HepG2 (cell line): Measurements from ENCODE around the gene KAT2A. TPM values are rescaled to one million over a fixed set of nuclear protein-coding genes. Genes with fewer than 3 reads are reported as not detected.

Experiments
- AFF4 ChIP-seq: sonication (generic); formaldehyde crosslinking; IDR thresholded peaks from 2 replicates; pipeline ENCODE4 v1.4.0; 2020; ENCODE audit warnings: missing genetic modification reagents
- HDAC6 ChIP-seq: fragments of 200-600 bp; sonication (generic); IDR thresholded peaks from 2 replicates; pipeline ENCODE4 v1.7.0; 2017; ENCODE audit warnings: mild to moderate bottlenecking, antibody characterized with exemption, low read length, low read depth
- HMG20B ChIP-seq: conservative IDR thresholded peaks from 2 replicates; pipeline ENCODE4 v1.6.1; 2016; ENCODE audit warnings: missing genetic modification reagents, missing compliant biosample characterization
- MAX ChIP-seq: IDR thresholded peaks from 2 replicates; pipeline ENCODE4 v1.6.1; 2012; ENCODE audit warnings: inconsistent platforms
- PBX3 ChIP-seq: sonication (generic); formaldehyde crosslinking; IDR thresholded peaks from 2 replicates; pipeline ENCODE4 v1.8.1; 2023; ENCODE audit warnings: missing genetic modification reagents, inconsistent platforms, borderline replicate concordance
- RBAK ChIP-seq: sonication (generic); formaldehyde crosslinking; IDR thresholded peaks from 2 replicates; pipeline ENCODE4 v1.5.1; 2020; ENCODE audit warnings: mild to moderate bottlenecking, missing genetic modification reagents
- SAFB2 ChIP-seq: sonication (generic); formaldehyde crosslinking; IDR thresholded peaks from 2 replicates; pipeline ENCODE4 v1.5.1; 2020; ENCODE audit warnings: missing genetic modification reagents, low read depth, mild to moderate bottlenecking, borderline replicate concordance
- ZNF234 ChIP-seq: sonication (generic); formaldehyde crosslinking; conservative IDR thresholded peaks from 2 replicates; pipeline ENCODE4 v1.5.1; 2020; ENCODE audit warnings: mild to moderate bottlenecking, missing genetic modification reagents
- ZNF598 ChIP-seq: sonication (generic); formaldehyde crosslinking; IDR thresholded peaks from 2 replicates; pipeline ENCODE4 v1.5.1; 2020; ENCODE audit warnings: mild to moderate bottlenecking, missing genetic modification reagents, borderline replicate concordance
- ZSCAN29 ChIP-seq: sonication (generic); formaldehyde crosslinking; conservative IDR thresholded peaks from 2 replicates; pipeline ENCODE4 v1.4.0; 2020; ENCODE audit warnings: mild to moderate bottlenecking, missing genetic modification reagents
- polyA plus RNA-seq, 8 experiments: library from polyadenylated mRNA; depleted of rRNA in 3 of 8; stranded (reverse) in 7 of 8; unstranded in 1 of 8; fragments of >200 nt; fragmentation: Illumina TruSeq in 4 of 8; extraction: Trizol in 4 of 8; gene quantifications; 2 replicates each; pipeline versions ENCODE4 v1.2.1 to v1.2.3, GENCODE V29; 2011 to 2016; ENCODE audit warnings: low read depth in 4 of 8, missing spikeins in 1 of 8, mixed read lengths in 1 of 8; ENCODE audit not compliant: insufficient read depth in 1 of 8
- total RNA-seq, 5 experiments: library from RNA; depleted of rRNA; stranded (reverse); fragments of >200 nt; fragmentation: Illumina TruSeq; extraction: Trizol; gene quantifications; 2 replicates each; pipeline ENCODE4 v1.2.3, GENCODE V29; 2016; ENCODE audit warnings: low read depth in 1 of 5
- TF ChIP-seq, protein P1 (sequence below): sonication (generic); formaldehyde crosslinking; IDR thresholded peaks from 2 replicates; pipeline ENCODE4 v1.5.0; 2020; ENCODE audit warnings: mild to moderate bottlenecking, missing genetic modification reagents
- TF ChIP-seq, protein P2 (sequence below): sonication (generic); formaldehyde crosslinking; IDR thresholded peaks from 2 replicates; pipeline ENCODE4 v1.4.0; 2020; ENCODE audit warnings: missing genetic modification reagents
- TF ChIP-seq, protein P3 (sequence below): sonication (generic); formaldehyde crosslinking; IDR thresholded peaks from 2 replicates; pipeline ENCODE4 v1.5.1; 2020; ENCODE audit warnings: mild to moderate bottlenecking, missing genetic modification reagents

Gene KAT2A
- total and polyA plus RNA-seq, 2 of the 13 experiments (the other 11 are each of a cell fraction or from before 2014, with no cell fraction given): 29.1 to 90.4 TPM

GRCh38 chr17:42135664-42136653 lies 14.8 kb upstream of the KAT2A start (continued):
- no peak for TF ChIP-seq PBX3 (CRISPR knock-in tag)
- TF ChIP-seq SAFB2 (CRISPR knock-in tag): no peak
- 0 out of 2 replicates have a peak, but pooled peaks have one; percentile 39 for TF ChIP-seq HMG20B (CRISPR knock-in tag)
- TF ChIP-seq RBAK (CRISPR knock-in tag): no peak
- TF ChIP-seq, protein P1, sequence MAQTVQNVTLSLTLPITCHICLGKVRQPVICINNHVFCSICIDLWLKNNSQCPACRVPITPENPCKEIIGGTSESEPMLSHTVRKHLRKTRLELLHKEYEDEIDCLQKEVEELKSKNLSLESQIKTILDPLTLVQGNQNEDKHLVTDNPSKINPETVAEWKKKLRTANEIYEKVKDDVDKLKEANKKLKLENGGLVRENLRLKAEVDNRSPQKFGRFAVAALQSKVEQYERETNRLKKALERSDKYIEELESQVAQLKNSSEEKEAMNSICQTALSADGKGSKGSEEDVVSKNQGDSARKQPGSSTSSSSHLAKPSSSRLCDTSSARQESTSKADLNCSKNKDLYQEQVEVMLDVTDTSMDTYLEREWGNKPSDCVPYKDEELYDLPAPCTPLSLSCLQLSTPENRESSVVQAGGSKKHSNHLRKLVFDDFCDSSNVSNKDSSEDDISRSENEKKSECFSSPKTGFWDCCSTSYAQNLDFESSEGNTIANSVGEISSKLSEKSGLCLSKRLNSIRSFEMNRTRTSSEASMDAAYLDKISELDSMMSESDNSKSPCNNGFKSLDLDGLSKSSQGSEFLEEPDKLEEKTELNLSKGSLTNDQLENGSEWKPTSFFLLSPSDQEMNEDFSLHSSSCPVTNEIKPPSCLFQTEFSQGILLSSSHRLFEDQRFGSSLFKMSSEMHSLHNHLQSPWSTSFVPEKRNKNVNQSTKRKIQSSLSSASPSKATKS (CRISPR knock-in tag): no peak
- TF ChIP-seq ZNF234 (CRISPR knock-in tag): no peak
- no peak for TF ChIP-seq HDAC6
- TF ChIP-seq, protein P2, sequence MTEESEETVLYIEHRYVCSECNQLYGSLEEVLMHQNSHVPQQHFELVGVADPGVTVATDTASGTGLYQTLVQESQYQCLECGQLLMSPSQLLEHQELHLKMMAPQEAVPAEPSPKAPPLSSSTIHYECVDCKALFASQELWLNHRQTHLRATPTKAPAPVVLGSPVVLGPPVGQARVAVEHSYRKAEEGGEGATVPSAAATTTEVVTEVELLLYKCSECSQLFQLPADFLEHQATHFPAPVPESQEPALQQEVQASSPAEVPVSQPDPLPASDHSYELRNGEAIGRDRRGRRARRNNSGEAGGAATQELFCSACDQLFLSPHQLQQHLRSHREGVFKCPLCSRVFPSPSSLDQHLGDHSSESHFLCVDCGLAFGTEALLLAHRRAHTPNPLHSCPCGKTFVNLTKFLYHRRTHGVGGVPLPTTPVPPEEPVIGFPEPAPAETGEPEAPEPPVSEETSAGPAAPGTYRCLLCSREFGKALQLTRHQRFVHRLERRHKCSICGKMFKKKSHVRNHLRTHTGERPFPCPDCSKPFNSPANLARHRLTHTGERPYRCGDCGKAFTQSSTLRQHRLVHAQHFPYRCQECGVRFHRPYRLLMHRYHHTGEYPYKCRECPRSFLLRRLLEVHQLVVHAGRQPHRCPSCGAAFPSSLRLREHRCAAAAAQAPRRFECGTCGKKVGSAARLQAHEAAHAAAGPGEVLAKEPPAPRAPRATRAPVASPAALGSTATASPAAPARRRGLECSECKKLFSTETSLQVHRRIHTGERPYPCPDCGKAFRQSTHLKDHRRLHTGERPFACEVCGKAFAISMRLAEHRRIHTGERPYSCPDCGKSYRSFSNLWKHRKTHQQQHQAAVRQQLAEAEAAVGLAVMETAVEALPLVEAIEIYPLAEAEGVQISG: peak; percentile 60
- TF ChIP-seq, protein P3, sequence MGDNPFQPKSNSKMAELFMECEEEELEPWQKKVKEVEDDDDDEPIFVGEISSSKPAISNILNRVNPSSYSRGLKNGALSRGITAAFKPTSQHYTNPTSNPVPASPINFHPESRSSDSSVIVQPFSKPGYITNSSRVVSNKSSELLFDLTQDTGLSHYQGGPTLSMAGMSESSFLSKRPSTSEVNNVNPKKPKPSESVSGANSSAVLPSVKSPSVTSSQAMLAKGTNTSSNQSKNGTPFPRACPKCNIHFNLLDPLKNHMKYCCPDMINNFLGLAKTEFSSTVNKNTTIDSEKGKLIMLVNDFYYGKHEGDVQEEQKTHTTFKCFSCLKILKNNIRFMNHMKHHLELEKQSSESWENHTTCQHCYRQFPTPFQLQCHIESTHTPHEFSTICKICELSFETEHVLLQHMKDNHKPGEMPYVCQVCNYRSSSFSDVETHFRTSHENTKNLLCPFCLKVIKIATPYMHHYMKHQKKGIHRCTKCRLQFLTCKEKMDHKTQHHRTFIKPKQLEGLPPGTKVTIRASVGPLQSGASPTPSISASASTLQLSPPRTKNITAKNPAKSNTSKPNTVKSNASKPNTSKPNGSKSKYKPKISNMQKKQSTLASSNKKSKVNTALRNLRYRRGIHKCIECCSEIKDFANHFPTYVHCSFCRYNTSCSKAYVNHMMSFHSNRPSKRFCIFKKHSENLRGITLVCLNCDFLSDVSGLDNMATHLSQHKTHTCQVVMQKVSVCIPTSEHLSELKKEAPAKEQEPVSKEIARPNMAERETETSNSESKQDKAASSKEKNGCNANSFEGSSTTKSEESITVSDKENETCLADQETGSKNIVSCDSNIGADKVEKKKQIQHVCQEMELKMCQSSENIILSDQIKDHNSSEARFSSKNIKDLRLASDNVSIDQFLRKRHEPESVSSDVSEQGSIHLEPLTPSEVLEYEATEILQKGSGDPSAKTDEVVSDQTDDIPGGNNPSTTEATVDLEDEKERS: no peak; the same call in 1 of the 2 replicates
- no peak for TF ChIP-seq ZSCAN29 (CRISPR knock-in tag)
- no peak for TF ChIP-seq ZNF598 (CRISPR knock-in tag)
- no peak for TF ChIP-seq AFF4 (CRISPR knock-in tag)
- TF ChIP-seq MAX: peak; percentile 41; the same call in 1 of the 2 replicates
